Endothelial cell of umbilical vein (primary cell): ENCODE results near the gene DCAF4. TPM values are rescaled to one million over a fixed set of nuclear protein-coding genes. Genes with fewer than 3 reads are reported as not detected.

Experiments used
- BruUV-seq: library from RNA; stranded (reverse); fragments of 400-500 nt; replicated peaks from 2 replicates; lab custom pipeline; 2021; lab: Mats Ljungman, UMichigan
- CTCF ChIA-PET: fragments of 300-600, 350-600 bp; sonication (Branson Sonifier 250); formaldehyde crosslinking; loops from one replicate; lab custom pipeline; 2021; ENCODE audit warnings: antibody characterized with exemption, inconsistent platforms; lab: Charles Lee
- POLR2A ChIA-PET: fragments of 300-600, 350-600 bp; sonication (Branson Sonifier 250); formaldehyde crosslinking; loops from one replicate; lab custom pipeline; 2021; ENCODE audit warnings: antibody characterized with exemption, inconsistent platforms; lab: Charles Lee
- DNase-seq: peaks from one replicate; pipeline ENCODE4 v3.0.0-alpha.2; 2011; ENCODE audit warnings: low read depth, low spot score
- FAIRE-seq: peaks from 2 replicates; lab custom pipeline; 2011; peaks lifted over from hg19 to GRCh38; lab: Jason Lieb, UNC
- H2AFZ ChIP-seq: 2 replicates; pipeline ENCODE4 v1.6.0; 2012; ENCODE audit warnings: low read depth, low read length, control low read depth, inconsistent platforms
- H3K27ac ChIP-seq: 2 replicates; pipeline ENCODE4 v1.5.1; 2011; ENCODE audit warnings: low read depth, mild to moderate bottlenecking, control low read depth, low read length, moderate library complexity; ENCODE audit not compliant: insufficient read depth
- H3K27me3 ChIP-seq, 2 experiments: 2 replicates each; pipeline versions ENCODE4 v1.6.0 to v1.6.1; 2011; ENCODE audit warnings: low read length in 2 of 2, mixed read lengths in 1 of 2; ENCODE audit not compliant: control insufficient read depth in 2 of 2, insufficient read depth in 2 of 2
- H3K36me3 ChIP-seq, 2 experiments: 2 replicates in 1 of 2; 3 replicates in 1 of 2; pipeline ENCODE4 v1.5.1; 2011; ENCODE audit warnings: low read length in 2 of 2, mild to moderate bottlenecking in 1 of 2, moderate library complexity in 1 of 2; ENCODE audit not compliant: control insufficient read depth in 2 of 2, insufficient read depth in 2 of 2; ENCODE audit errors: extremely low read depth in 1 of 2
- H3K4me1 ChIP-seq: 3 replicates; pipeline ENCODE4 v1.5.1; 2011; ENCODE audit warnings: mild to moderate bottlenecking, low read length; ENCODE audit not compliant: control insufficient read depth, insufficient read depth; ENCODE audit errors: extremely low read depth
- H3K4me2 ChIP-seq: 2 replicates; pipeline ENCODE4 v1.6.1; 2011; ENCODE audit warnings: low read length, control low read depth, mixed read lengths; ENCODE audit not compliant: insufficient read depth
- H3K4me3 ChIP-seq, 3 experiments: fragments of 200-600 bp in 1 of 3; sonication (generic), shearing (Covaris generic) in 1 of 3; replicated peaks in 1 of 3; 2 replicates each; pipeline ENCODE4 v1.5.1; 2011 to 2016; ENCODE audit warnings: control low read depth in 3 of 3, low read length in 3 of 3, mild to moderate bottlenecking in 2 of 3, inconsistent platforms in 1 of 3, low read depth in 1 of 3, moderate library complexity in 1 of 3; ENCODE audit not compliant: insufficient read depth in 1 of 3
- H3K79me2 ChIP-seq: 2 replicates; pipeline ENCODE4 v1.6.0; 2012; ENCODE audit warnings: low read length, inconsistent platforms; ENCODE audit not compliant: control insufficient read depth, insufficient read depth
- H3K9ac ChIP-seq: replicated peaks from 2 replicates; pipeline ENCODE3; 2011; ENCODE audit warnings: low read length, control low read depth; ENCODE audit not compliant: insufficient read depth; ENCODE audit errors: extremely low read depth
- H3K9me1 ChIP-seq: replicated peaks from 3 replicates; pipeline ENCODE4 v1.6.0; 2011; ENCODE audit warnings: mild to moderate bottlenecking, low read length; ENCODE audit not compliant: control insufficient read depth, insufficient read depth; ENCODE audit errors: extremely low read depth
- H3K9me3 ChIP-seq: replicated peaks from 2 replicates; pipeline ENCODE4 v1.5.1; 2012; ENCODE audit warnings: low read length, inconsistent platforms; ENCODE audit not compliant: control insufficient read depth, insufficient read depth
- H4K20me1 ChIP-seq: replicated peaks from 2 replicates; pipeline ENCODE3; 2011; ENCODE audit warnings: mild to moderate bottlenecking, low read length; ENCODE audit not compliant: control insufficient read depth, insufficient read depth; ENCODE audit errors: extremely low read depth
- CTCF ChIP-seq, 2 donors: IDR thresholded peaks; 1 replicate in 1 of 2; 2 replicates in 1 of 2; pipeline ENCODE4 v1.5.1; 2011; ENCODE audit warnings: low read length in 2 of 2, mild to moderate bottlenecking in 2 of 2, moderate library complexity in 2 of 2, control low read depth in 1 of 2, inconsistent platforms in 1 of 2, low read depth in 1 of 2; ENCODE audit not compliant: insufficient read depth in 1 of 2; ENCODE audit errors: extremely low read depth in 1 of 2
- EZH2 ChIP-seq: IDR thresholded peaks from 2 replicates; pipeline ENCODE4 v1.6.1; 2012; ENCODE audit warnings: borderline replicate concordance, low read depth, mild to moderate bottlenecking, moderate library complexity, low read length, inconsistent platforms; ENCODE audit not compliant: severe bottlenecking
- FOS ChIP-seq: IDR thresholded peaks from 2 replicates; pipeline ENCODE4 v1.6.1; 2011; ENCODE audit warnings: mild to moderate bottlenecking, low read length, moderate library complexity, borderline replicate concordance; ENCODE audit not compliant: insufficient read depth
- GATA2 ChIP-seq: IDR thresholded peaks from 2 replicates; pipeline ENCODE4 v1.7.0; 2011; ENCODE audit warnings: low read depth, mild to moderate bottlenecking, moderate library complexity, mixed read lengths, low read length; ENCODE audit not compliant: insufficient read length, insufficient read depth
- JUN ChIP-seq: IDR thresholded peaks from 2 replicates; pipeline ENCODE4 v1.6.1; 2011; ENCODE audit warnings: borderline replicate concordance, low read depth; ENCODE audit not compliant: insufficient read length, insufficient read depth
- MAX ChIP-seq: IDR thresholded peaks from 2 replicates; pipeline ENCODE4 v1.6.1; 2011; ENCODE audit not compliant: insufficient read depth, insufficient read length
- MYC ChIP-seq: IDR thresholded peaks from one replicate; pipeline ENCODE4 v1.6.1; 2011; ENCODE audit warnings: mild to moderate bottlenecking, low read depth, low read length
- POLR2A ChIP-seq: IDR thresholded peaks from 2 replicates; pipeline ENCODE4 v1.6.1; 2012; ENCODE audit warnings: low read depth, mild to moderate bottlenecking, control low read depth, low read length
- POLR2AphosphoS5 ChIP-seq: IDR thresholded peaks from 2 replicates; pipeline ENCODE4 v1.6.1; 2012; ENCODE audit warnings: low read depth, mild to moderate bottlenecking, control low read depth, low read length, moderate library complexity; ENCODE audit not compliant: insufficient read depth
- dilution Hi-C: fragments of 300-500 bp; cut with MboI; formaldehyde crosslinking; loops from one replicate; pipeline ENCODE4 v1.15.0; 2019; ENCODE audit warnings: low sequenced_read_pairs; ENCODE audit not compliant: extremely low pct_ligation_motif_present
- intact Hi-C: fragments of 100-400 bp; cut with micrococcal nuclease; formaldehyde crosslinking; loops from one replicate; pipeline ENCODE4 v1.10.0; 2022
- polyA plus RNA-seq, 4 experiments: library from polyadenylated mRNA; depleted of rRNA in 3 of 4; stranded (reverse) in 3 of 4; unstranded in 1 of 4; fragments of >200 nt; gene quantifications; 2 replicates each; pipeline versions ENCODE4 v1.2.1 to v1.2.3, GENCODE V29; 2011 to 2012; ENCODE audit warnings: missing spikeins in 1 of 4
- total RNA-seq: library from RNA; stranded (reverse); gene quantifications from 2 replicates; pipeline ENCODE4 v1.2.3, GENCODE V29; 2021

DCAF4 gene
- total and polyA plus RNA-seq, 2 donors (not counting 3 experiments of a cell fraction or from before 2014, with no cell fraction given): 8.6 to 15.8 TPM

- H3K4me1 ChIP-seq: peaks cover 27% of the 10 kb centered on the region
- BruUV-seq: no TSS peak
- no peaks in the 10 kb centered on the region for H3K36me3 ChIP-seq
- H2AFZ ChIP-seq: no peak overlapping the region
- DNase-seq: no peak
- ChIA-PET POLR2A (no interaction called here), CTCF (interaction anchor here (0.9 to 1.6 kb wide), 2 partner anchors 12 to 373 kb away, joined by 3 to 6 read pairs; no protein-coding TSS in a partner anchor)
- no peaks in the 10 kb centered on the region for H3K9me3 ChIP-seq
- FAIRE-seq: no peak
- peaks cover 40% of the 10 kb centered on the region for H3K79me2 ChIP-seq
- H3K4me2 ChIP-seq: no peak overlapping the region
- TF ChIP-seq EZH2: no peak
- TF ChIP-seq MAX: no peak
- no peak for TF ChIP-seq POLR2A
- TF ChIP-seq FOS: no peak
- no peak for TF ChIP-seq GATA2
- TF ChIP-seq JUN: no peak
- no peak for TF ChIP-seq POLR2AphosphoS5
- no peak for TF ChIP-seq MYC
- TF ChIP-seq CTCF (IDR thresholded peaks at IDR 0.05; ENCODE audit: extremely low read depth in 1 of 2, insufficient read depth in 1 of 2, low read depth in 1 of 2, low read length in 2 of 2): no peak
- no peak overlapping the region for H3K9ac ChIP-seq
- dilution Hi-C loops (no loop called here), intact Hi-C loops (no loop called here)
- H3K27me3 ChIP-seq: no peaks in the 10 kb centered on the region
- no peaks in the 10 kb centered on the region for H3K9me1 ChIP-seq
- H4K20me1 ChIP-seq: no peaks in the 10 kb centered on the region
- no peak overlapping the region for H3K4me3 ChIP-seq
- no peak overlapping the region for H3K27ac ChIP-seq
Observed at GRCh38 chr14:72887514-72887913, 38.8 kb upstream of the DCAF4 start.
